Caco-2 (cell line): ENCODE data around the gene INHBC. TPM values are rescaled to one million over a fixed set of nuclear protein-coding genes. Genes with fewer than 3 reads are reported as not detected.
A peak's percentile ranks its signal among the peaks of the same experiment; 100 is the strongest.

ENCODE experiments used
- BruUV-seq: library from RNA; stranded (reverse); fragments of 400-500 nt; replicated peaks from 2 replicates; lab custom pipeline; 2021; lab: Mats Ljungman, UMichigan
- CTCF ChIA-PET: fragments of 300-600 bp; sonication (Branson Sonifier 250); formaldehyde crosslinking; loops from one replicate; lab custom pipeline; 2022; ENCODE audit warnings: antibody characterized with exemption; lab: Charles Lee
- POLR2A ChIA-PET: fragments of 300-600 bp; sonication (Branson Sonifier 250); formaldehyde crosslinking; loops from one replicate; lab custom pipeline; 2022; ENCODE audit warnings: antibody characterized with exemption; lab: Charles Lee
- DNase-seq, 2 experiments: peaks; one replicate each; pipeline versions ENCODE4 v3.0.0 to v3.0.0-alpha.2; 2020 to 2022
- H3K27me3 ChIP-seq: replicated peaks from 2 replicates; pipeline ENCODE4 v1.6.0; 2011; ENCODE audit warnings: low read length; ENCODE audit not compliant: control insufficient read depth, insufficient read depth
- H3K36me3 ChIP-seq: 2 replicates; pipeline ENCODE4 v1.5.1; 2011; ENCODE audit warnings: low read length; ENCODE audit not compliant: control insufficient read depth, insufficient read depth
- H3K4me1 ChIP-seq: fragments of 250-450 bp; sonication (Bioruptor Pico); 2 replicates; pipeline ENCODE4 v1.5.1; 2020; ENCODE audit warnings: mild to moderate bottlenecking
- H3K4me3 ChIP-seq: 2 replicates; pipeline ENCODE4 v1.5.1; 2011; ENCODE audit warnings: low read depth, mild to moderate bottlenecking, control low read depth, low read length
- H3K9me3 ChIP-seq: fragments of 250-450 bp; sonication (Bioruptor Pico); 2 replicates; pipeline ENCODE4 v1.5.1; 2020; ENCODE audit warnings: mild to moderate bottlenecking, moderate library complexity
- H3K27ac Mint-ChIP-seq: one replicate; pipeline ENCODE4 v1.8.0; 2022; ENCODE audit warnings: mixed read lengths; ENCODE audit not compliant: unreplicated experiment
- H3K27me3 Mint-ChIP-seq: one replicate; pipeline ENCODE4 v1.8.0; 2022; ENCODE audit warnings: mixed read lengths; ENCODE audit not compliant: insufficient read depth, unreplicated experiment
- H3K36me3 Mint-ChIP-seq: one replicate; pipeline ENCODE4 v1.8.0; 2022; ENCODE audit warnings: mild to moderate bottlenecking, mixed read lengths; ENCODE audit not compliant: insufficient read depth, unreplicated experiment
- H3K4me1 Mint-ChIP-seq: one replicate; pipeline ENCODE4 v1.8.0; 2022; ENCODE audit warnings: low read depth, mixed read lengths; ENCODE audit not compliant: unreplicated experiment
- H3K4me3 Mint-ChIP-seq: one replicate; pipeline ENCODE4 v1.8.0; 2022; ENCODE audit warnings: mild to moderate bottlenecking, moderate library complexity, mixed read lengths; ENCODE audit not compliant: unreplicated experiment
- H3K9me3 Mint-ChIP-seq: one replicate; pipeline ENCODE4 v1.8.0; 2022; ENCODE audit warnings: mixed read lengths; ENCODE audit not compliant: unreplicated experiment
- CTCF ChIP-seq, 2 experiments: fragments of 200-600 bp in 1 of 2; IDR thresholded peaks; 1 replicate in 1 of 2; 2 replicates in 1 of 2; pipeline versions ENCODE4 v1.5.1 to v1.8.0; 2011 to 2022; ENCODE audit warnings: antibody characterized with exemption in 1 of 2, control low read depth in 1 of 2, inconsistent platforms in 1 of 2, low read depth in 1 of 2, low read length in 1 of 2, mild to moderate bottlenecking in 1 of 2, moderate library complexity in 1 of 2; ENCODE audit not compliant: insufficient read depth in 1 of 2, severe bottlenecking in 1 of 2, unreplicated experiment in 1 of 2
- intact Hi-C: fragments of 100-400 bp; cut with micrococcal nuclease; formaldehyde crosslinking; loops from one replicate; pipeline ENCODE4 v1.10.0; 2022; ENCODE audit not compliant: unreplicated experiment
- total RNA-seq: library from RNA; stranded (reverse); gene quantifications from 2 replicates; pipeline ENCODE4 v1.2.3, GENCODE V29; 2022

The INHBC gene
- total RNA-seq, 1 experiment from 2014 or later = not detected

DNA sequence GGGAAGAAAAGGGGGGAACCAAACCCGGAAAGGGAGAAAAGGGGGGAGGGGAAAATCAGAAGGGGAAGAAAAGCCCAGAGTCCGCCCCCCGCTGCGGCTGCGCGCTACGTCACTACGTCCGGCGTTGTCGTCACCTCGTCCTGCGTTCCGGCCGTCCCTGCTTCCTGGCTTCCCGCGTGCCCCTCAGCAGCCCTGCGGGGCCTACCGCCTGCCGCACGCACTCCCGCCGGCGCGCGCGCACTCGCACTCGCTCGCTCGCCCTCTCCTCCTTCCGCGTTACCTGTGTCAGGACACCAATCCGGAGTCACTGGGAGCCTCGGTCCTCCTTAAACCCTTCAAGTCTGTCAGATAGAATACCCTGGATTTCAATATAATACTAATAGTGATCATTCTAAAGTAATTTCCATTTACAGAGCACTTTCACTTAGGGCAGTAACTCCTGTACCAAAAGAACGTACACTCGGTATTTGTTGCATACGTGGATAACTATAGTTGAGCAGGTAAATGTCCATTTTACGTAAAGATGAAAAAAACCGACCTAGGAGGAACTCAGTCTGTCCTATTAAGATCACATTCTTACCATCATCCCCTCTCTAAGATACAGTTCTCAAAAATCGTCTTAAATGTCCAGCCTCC lies 3.5 kb upstream of the INHBC start, which contains the start of gene R3HDM2:
TSS of gene R3HDM2 (minus strand) at position 113 of the 636 bp plus-strand sequence. CDS start 120,615 bp downstream, outside the sequence.
- no peaks in the 10 kb centered on the region for H3K9me3 ChIP-seq
- no peaks in the 10 kb centered on the region for H3K36me3 ChIP-seq
- no peak for TF ChIP-seq CTCF (IDR thresholded peaks at IDR 0.05; ENCODE audit: insufficient read depth in 1 of 2, low read depth in 1 of 2, low read length in 1 of 2, severe bottlenecking in 1 of 2, unreplicated experiment in 1 of 2)
- BruUV-seq = TSS peak; percentile 93
- Mint-ChIP-seq H3K27me3 (no peaks in the 10 kb centered on the region), H3K4me3 (peak within 1 kb of the TSS; percentile 81), H3K4me1 (peaks cover 13% of the 10 kb centered on the region), H3K9me3 (no peaks in the 10 kb centered on the region), H3K27ac (peak within 1 kb of the TSS; percentile 96), H3K36me3 (peaks cover 9% of the 10 kb centered on the region)
- peaks cover 9% of the 10 kb centered on the region for H3K4me1 ChIP-seq
- intact Hi-C loops = loop anchor here (1.0 to 2.0 kb wide), 2 partner anchors 22 to 62 kb away; no protein-coding TSS in a partner anchor
- peak; percentile 96 for DNase-seq
- ChIA-PET CTCF (interaction anchor here (1.2 kb wide), 1 partner anchor 63 kb away, joined by 8 read pairs; no protein-coding TSS in a partner anchor), POLR2A (no interaction called here)
- peak within 1 kb of the TSS; percentile 49 for H3K4me3 ChIP-seq
- no peaks in the 10 kb centered on the region for H3K27me3 ChIP-seq

GRCh38 chr12:57431654-57432188 lies 2.9 kb upstream of the INHBC start:
- DNase-seq = no peak
- H3K27me3 Mint-ChIP-seq = no peaks in the 10 kb centered on the region
- H3K36me3 ChIP-seq = no peaks in the 10 kb centered on the region
- peaks cover 9% of the 10 kb centered on the region for H3K4me1 ChIP-seq
- no peaks in the 10 kb centered on the region for H3K9me3 Mint-ChIP-seq
- H3K4me3 Mint-ChIP-seq = peak overlapping the region; percentile 81
- no peaks in the 10 kb centered on the region for H3K27me3 ChIP-seq
- peak overlapping the region; percentile 96 for H3K27ac Mint-ChIP-seq
- H3K4me3 ChIP-seq = peak overlapping the region; percentile 49
- no peak for TF ChIP-seq CTCF (IDR thresholded peaks at IDR 0.05; ENCODE audit: insufficient read depth in 1 of 2, low read depth in 1 of 2, low read length in 1 of 2, severe bottlenecking in 1 of 2, unreplicated experiment in 1 of 2)
- peaks cover 9% of the 10 kb centered on the region for H3K36me3 Mint-ChIP-seq
- ChIA-PET POLR2A (no interaction called here), CTCF (no interaction called here)
- BruUV-seq = no TSS peak
- H3K9me3 ChIP-seq = no peaks in the 10 kb centered on the region
- H3K4me1 Mint-ChIP-seq = peaks cover 13% of the 10 kb centered on the region
- intact Hi-C loops = loop anchor here (1.0 to 2.0 kb wide), 2 partner anchors 22 to 63 kb away; no protein-coding TSS in a partner anchor

- H3K27me3 ChIP-seq = no peaks in the 10 kb centered on the region
- no peaks in the 10 kb centered on the region for H3K27me3 Mint-ChIP-seq
- no peak overlapping the region for H3K4me3 ChIP-seq
- no peak overlapping the region for H3K4me3 Mint-ChIP-seq
- ChIA-PET CTCF (interaction anchor here (0.8 to 1.4 kb wide), 2 partner anchors 19 to 21 kb away, joined by 4 read pairs; partner anchors contain the start of gene INHBE), POLR2A (no interaction called here)
- no peaks in the 10 kb centered on the region for H3K36me3 ChIP-seq
- DNase-seq = no peak
- no peaks in the 10 kb centered on the region for H3K9me3 ChIP-seq
- peaks cover 9% of the 10 kb centered on the region for H3K36me3 Mint-ChIP-seq
- H3K9me3 Mint-ChIP-seq = no peaks in the 10 kb centered on the region
- peaks cover 9% of the 10 kb centered on the region for H3K4me1 ChIP-seq
- no peak for TF ChIP-seq CTCF (IDR thresholded peaks at IDR 0.05; ENCODE audit: insufficient read depth in 1 of 2, low read depth in 1 of 2, low read length in 1 of 2, severe bottlenecking in 1 of 2, unreplicated experiment in 1 of 2)
- intact Hi-C loops = no loop called here
- BruUV-seq = no TSS peak
- H3K4me1 Mint-ChIP-seq = peaks cover 6% of the 10 kb centered on the region
- H3K27ac Mint-ChIP-seq = no peak overlapping the region
These were observed 1.2 kb upstream of the INHBC start for GRCh38 chr12:57433370-57433769.
